Peyer's patch (tissue), 4 donors: ENCODE data around the gene RDH5. TPM values are rescaled to one million over a fixed set of nuclear protein-coding genes. Genes with fewer than 3 reads are reported as not detected.

Source experiments
- DNase-seq, 3 donors: peaks; one replicate each; pipeline ENCODE4 v3.0.0-alpha.2; 2017 to 2019
- H3K27ac ChIP-seq, 4 donors: fragments of 200-600 bp; sonication (generic); one replicate each; pipeline ENCODE4 v1.5.1; 2016 to 2019
- H3K27me3 ChIP-seq, 2 donors: fragments of 200-600 bp; sonication (generic); one replicate each; pipeline ENCODE4 v1.5.1; 2019
- H3K36me3 ChIP-seq, 3 donors: fragments of 200-600 bp; sonication (generic); one replicate each; pipeline ENCODE4 v1.5.1; 2016 to 2019
- H3K4me1 ChIP-seq, 4 donors: fragments of 200-600 bp; sonication (generic); one replicate each; pipeline ENCODE4 v1.5.1; 2016 to 2019
- H3K4me3 ChIP-seq, 4 donors: fragments of 200-600 bp; sonication (generic); 1 replicate in 3 of 4; 2 replicates in 1 of 4; pipeline ENCODE4 v1.5.1; 2016 to 2019; ENCODE audit warnings: mild to moderate bottlenecking in 1 of 4
- H3K9me3 ChIP-seq, 4 donors: fragments of 200-600 bp; sonication (generic); one replicate each; pipeline ENCODE4 v1.5.1; 2016 to 2019; ENCODE audit warnings: mild to moderate bottlenecking in 1 of 4
- CTCF ChIP-seq, 6 experiments: fragments of 450-650 bp in 4 of 6; fragments of 200-600 bp in 2 of 6; sonication (generic) in 1 of 6; IDR thresholded peaks; one replicate each; pipeline ENCODE4 v1.5.1; 2017 to 2019; ENCODE audit warnings: antibody characterized with exemption in 6 of 6, mild to moderate bottlenecking in 3 of 6, moderate library complexity in 1 of 6
- POLR2A ChIP-seq, 2 donors: fragments of 450-650 bp; IDR thresholded peaks; one replicate each; pipeline ENCODE4 v1.5.1; 2017; ENCODE audit warnings: antibody characterized with exemption in 2 of 2, mild to moderate bottlenecking in 2 of 2, moderate library complexity in 2 of 2
- total RNA-seq, 4 donors: library from RNA; depleted of rRNA; stranded (reverse); fragments of >200 nt; gene quantifications; one replicate each; pipeline ENCODE4 v1.1.0, GENCODE V29; 2016

RDH5 gene
- total RNA-seq, 4 donors from 2014 or later = 47.0 to 113 (median 90.9) TPM

- Histone ChIP-seq H3K27ac (peak overlapping the region; percentile 29 to 82 (median 72)), H3K4me1 (peaks cover 0 to 29% (median 10%) of the 10 kb centered on the region in 4 donors), H3K9me3 (no peaks in the 10 kb centered on the region), H3K4me3 (peak overlapping the region; percentile 60 to 80 (median 68)), H3K27me3 (peaks cover 0 to 4% of the 10 kb centered on the region in 2 donors), H3K36me3 (no peaks in the 10 kb centered on the region)
- no peak for TF ChIP-seq POLR2A (IDR thresholded peaks at IDR 0.05)
- peak in 2 of 6 experiments; percentile 4 to 7 for TF ChIP-seq CTCF (IDR thresholded peaks at IDR 0.05)
- peak; percentile 55 to 79 (median 71) for DNase-seq
Observed at GRCh38 chr12:55743406-55744339, 23.5 kb downstream of the RDH5 start.

DNA sequence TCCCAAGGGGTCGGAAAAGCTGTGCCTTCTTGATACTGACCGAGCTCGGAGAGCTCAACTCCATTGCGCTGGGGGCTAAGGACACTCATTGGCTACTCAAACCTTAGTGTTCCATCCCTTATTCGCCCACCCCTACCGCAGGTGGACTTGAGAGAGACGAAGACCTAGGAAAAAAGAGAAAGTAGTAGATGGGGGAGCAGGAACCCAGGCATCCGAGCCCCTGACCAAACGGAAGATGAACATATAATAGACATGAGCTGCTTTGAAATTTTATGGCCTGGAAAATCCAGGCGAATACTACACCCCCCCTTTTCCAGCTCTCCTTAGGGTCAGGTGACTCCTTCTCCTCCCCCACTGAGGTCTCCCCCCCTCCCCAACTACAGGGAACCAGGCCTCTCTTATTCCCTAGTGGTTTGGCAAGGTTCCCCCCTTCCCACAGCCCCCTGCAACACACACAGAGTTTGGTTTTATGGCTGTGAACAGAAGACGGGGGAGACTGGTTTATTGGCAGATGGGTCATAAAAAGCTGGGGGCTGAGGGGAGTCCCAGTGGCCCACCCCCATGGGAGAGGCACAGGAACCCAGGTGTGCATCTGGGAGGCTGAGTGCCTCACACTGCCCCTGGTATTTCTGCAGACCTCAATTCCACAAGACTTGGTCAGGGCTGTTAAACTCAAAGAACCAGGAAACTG, 24.3 kb downstream of the RDH5 start:
- H3K27me3 ChIP-seq = peaks cover 0 to 4% of the 10 kb centered on the region in 2 donors
- H3K27ac ChIP-seq = peak overlapping the region in 2 of 4 donors; percentile 71 to 82
- H3K4me1 ChIP-seq = peaks cover 0 to 29% (median 10%) of the 10 kb centered on the region in 4 donors
- TF ChIP-seq CTCF (IDR thresholded peaks at IDR 0.05) (no peak), POLR2A (IDR thresholded peaks at IDR 0.05) (no peak)
- H3K36me3 ChIP-seq = no peaks in the 10 kb centered on the region
- no peak for DNase-seq
- H3K9me3 ChIP-seq = no peaks in the 10 kb centered on the region
- peak overlapping the region; percentile 60 to 80 (median 68) for H3K4me3 ChIP-seq

DNA sequence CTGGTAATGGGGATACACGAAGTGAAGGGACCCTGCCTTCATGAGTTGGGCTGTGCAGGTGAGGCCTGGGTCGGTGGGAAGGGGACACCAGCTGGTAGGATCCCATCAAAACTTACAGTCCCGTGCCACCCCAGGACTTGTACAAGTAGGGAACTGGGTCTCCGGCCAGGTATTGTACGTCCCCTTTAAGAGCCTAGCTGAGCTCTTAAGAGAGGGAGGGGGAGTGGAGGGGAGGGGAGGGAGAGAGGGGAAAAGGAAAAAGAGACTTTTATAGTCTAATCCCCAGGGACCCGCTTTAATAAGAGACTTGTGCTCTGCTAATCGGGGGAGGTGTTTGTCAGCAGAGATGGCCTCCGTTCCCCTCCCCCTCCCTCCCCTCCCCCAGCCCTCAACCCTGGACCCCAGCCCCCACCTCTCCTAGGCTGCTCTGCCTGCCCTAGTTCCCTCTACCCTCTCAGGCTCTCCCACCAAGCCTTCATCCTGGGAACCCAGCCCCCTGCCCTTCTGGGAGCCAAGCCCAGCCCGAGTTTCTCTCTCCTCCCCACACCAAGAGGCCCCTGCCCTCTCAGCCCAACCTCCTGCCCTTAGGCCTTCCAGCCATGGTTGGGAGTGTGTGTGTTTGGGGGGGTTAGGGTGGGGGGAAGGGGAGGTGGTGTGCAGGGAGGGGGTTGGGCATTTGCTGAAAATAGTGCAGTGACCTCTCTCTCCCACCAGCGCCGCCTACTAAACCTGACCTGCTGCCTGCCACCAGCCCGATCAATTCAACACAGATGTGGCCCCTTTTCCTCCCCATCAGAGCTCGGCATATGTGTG, 25.4 kb downstream of the RDH5 start:
- DNase-seq = no peak
- Histone ChIP-seq H3K27me3 (peaks cover 0 to 4% of the 10 kb centered on the region in 2 donors), H3K27ac (peak overlapping the region in 3 of 4 donors; percentile 36 to 82 (median 42)), H3K4me3 (peak overlapping the region in 1 of 4 donors; percentile 4), H3K9me3 (no peaks in the 10 kb centered on the region), H3K36me3 (no peaks in the 10 kb centered on the region), H3K4me1 (peaks cover 0 to 29% (median 10%) of the 10 kb centered on the region in 4 donors)
- TF ChIP-seq POLR2A (IDR thresholded peaks at IDR 0.05) = no peak
- no peak for TF ChIP-seq CTCF (IDR thresholded peaks at IDR 0.05)

- Histone ChIP-seq H3K4me3 (no peak overlapping the region), H3K27me3 (peaks cover 0 to 4% of the 10 kb centered on the region in 2 donors), H3K27ac (peak overlapping the region in 2 of 4 donors; percentile 36 to 82), H3K36me3 (peaks cover 0 to 3% (median 0%) of the 10 kb centered on the region in 3 donors), H3K9me3 (no peaks in the 10 kb centered on the region), H3K4me1 (peaks cover 0 to 29% (median 10%) of the 10 kb centered on the region in 4 donors)
- DNase-seq = no peak
- no peak for TF ChIP-seq POLR2A (IDR thresholded peaks at IDR 0.05)
- no peak for TF ChIP-seq CTCF (IDR thresholded peaks at IDR 0.05)
Observed at GRCh38 chr12:55746174-55746912, 26.1 kb downstream of the RDH5 start.
